ENCODE data around the gene OR8J3.
"Not testable (repeated sequence)": the region's sequence is repeated elsewhere in the genome, so short reads cannot be mapped to it uniquely, and the experiment has no call there.

The OR8J3 gene, protein sequence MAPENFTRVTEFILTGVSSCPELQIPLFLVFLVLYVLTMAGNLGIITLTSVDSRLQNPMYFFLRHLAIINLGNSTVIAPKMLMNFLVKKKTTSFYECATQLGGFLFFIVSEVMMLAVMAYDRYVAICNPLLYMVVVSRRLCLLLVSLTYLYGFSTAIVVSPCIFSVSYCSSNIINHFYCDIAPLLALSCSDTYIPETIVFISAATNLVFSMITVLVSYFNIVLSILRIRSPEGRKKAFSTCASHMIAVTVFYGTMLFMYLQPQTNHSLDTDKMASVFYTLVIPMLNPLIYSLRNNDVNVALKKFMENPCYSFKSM

DNA sequence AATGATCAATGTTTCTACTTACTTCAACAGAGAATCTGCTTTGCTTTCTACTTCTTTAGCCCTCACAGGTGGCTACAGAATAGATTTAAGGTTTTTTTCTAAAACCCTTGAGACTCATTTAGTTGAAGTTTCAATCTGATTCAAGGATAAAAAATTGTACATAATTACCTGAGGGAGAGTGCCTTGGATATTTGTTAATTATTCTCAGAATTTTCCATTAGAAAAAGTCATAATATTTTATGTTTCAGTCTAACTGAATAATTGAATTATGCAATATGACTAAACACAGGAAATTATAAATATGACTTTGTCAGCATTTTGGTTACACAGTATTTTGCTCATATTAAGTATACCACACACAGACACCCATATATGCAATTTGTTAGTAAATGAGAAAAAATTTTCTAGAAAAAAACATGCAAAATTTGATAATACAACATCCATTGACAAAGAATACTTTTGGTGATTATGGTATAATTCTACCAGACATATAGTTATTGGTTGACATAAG, at the start of gene OR8J3:
Gene OR8J3 (minus strand): TSS at position 51 of the 511 bp plus-strand sequence. CDS start 2,483 bp downstream, outside the sequence.
- DNase-seq (ENCODE audit: low read depth) = no peak

DNA sequence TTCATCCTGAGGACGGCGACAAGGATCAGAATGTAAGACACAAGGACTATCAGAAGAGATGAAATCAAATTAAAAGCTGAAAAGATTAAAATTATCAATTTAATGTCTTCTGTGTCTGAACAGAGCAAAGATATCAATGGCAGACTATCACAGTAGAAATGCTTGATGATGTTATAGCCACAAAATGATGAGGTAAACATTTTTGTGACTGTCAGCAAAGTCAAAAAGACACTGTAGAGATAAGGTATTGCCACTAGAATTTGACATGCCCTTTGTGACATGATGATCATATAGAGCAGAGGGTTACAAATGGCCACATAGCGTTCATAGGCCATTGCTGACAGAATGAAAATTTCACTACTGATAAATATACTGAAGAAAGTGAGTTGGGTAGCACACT, 48.6 kb upstream of the OR8J3 start:
- no peak for DNase-seq (ENCODE audit: low read depth)

DNA sequence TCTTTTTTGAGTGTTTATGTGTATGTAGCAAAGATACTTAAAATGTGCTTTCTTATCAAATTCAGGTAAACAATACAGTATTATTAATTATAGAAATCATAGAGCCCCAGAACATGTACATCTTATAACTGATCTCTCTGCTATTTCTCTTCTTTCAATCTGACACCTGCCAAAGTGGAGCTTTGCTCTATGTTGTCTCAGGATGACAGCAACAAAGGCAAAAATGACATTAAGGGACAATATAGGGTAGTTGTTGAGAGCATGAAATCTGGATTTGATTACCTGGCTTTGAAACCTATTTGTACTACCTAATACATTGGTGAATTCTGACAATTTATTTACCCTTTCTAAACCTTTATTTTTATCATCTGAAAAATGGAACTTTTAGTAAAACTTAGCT, 43.5 kb upstream of the OR8J3 start:
- DNase-seq (ENCODE audit: low read depth) = no peak

DNA sequence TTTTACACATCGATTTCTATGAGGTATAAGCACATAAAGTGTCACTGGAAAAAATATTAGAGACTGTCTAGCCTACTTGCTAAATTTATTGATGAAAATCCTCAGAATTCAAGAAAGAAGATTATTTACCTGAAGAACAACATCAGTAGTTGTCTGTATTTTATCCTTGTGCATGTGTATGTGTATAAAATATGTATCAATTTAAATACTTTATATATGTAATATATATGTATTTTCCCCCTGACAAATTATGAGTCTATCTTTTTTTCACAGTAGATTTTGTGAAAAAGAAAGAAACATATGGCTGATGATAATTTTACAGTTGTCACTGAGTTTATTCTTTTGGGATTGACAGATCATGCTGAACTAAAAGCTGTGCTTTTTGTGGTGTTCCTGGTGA, 36.3 kb upstream of the OR8J3 start, which contains the start of gene OR5J2:
Gene OR5J2 (plus strand): TSS at position 301 of the 400 bp plus-strand sequence. CDS start 0 bp downstream, at position 301.
- no peak for DNase-seq (ENCODE audit: low read depth)

DNA sequence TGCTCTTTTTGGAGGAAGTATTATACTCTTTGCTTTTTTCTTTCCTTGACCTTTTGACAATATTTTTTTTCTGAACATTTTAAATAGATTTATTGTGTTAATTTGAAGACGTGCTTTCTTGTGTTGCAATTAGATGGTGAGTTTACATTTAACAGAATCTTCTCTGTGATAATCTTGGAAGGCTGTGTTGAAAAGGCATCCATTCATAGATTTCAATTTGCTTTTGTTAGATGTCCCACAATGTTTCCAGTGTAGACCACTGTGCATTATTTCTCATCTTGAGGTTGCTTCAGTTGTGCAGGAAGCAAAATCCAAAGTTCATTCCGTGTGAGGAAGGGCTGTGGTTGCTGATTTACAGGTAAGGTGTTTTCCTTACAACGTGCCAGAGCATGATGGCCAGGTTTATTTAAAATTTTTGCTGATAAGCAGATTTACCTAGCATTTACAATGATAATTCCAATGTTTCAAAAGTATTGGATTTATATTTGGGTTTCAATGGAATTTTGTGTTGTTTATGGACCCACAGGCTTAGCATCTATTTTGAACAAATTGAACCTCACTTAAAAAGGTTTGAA, 32.3 kb upstream of the OR8J3 start:
- no peak for DNase-seq (ENCODE audit: low read depth)

DNA sequence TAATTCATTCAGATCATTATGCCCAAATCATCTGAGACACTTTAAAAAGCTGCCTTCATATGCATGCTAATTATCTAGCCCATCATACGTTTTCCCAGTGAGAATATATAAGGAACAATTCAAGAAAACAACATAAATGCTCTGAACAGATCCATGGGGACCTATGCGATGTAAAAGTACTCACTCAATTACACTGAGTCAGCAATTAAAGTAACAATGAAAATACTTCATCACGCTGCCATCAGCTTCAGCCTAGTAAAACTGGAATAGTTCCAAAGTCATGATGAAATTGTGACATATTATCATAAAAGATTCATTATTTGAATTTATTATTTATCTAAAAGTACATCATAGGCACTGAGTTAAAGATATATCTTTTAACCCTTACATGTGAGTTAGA, 23.8 kb upstream of the OR8J3 start:
- no peak for DNase-seq (ENCODE audit: low read depth)

DNA sequence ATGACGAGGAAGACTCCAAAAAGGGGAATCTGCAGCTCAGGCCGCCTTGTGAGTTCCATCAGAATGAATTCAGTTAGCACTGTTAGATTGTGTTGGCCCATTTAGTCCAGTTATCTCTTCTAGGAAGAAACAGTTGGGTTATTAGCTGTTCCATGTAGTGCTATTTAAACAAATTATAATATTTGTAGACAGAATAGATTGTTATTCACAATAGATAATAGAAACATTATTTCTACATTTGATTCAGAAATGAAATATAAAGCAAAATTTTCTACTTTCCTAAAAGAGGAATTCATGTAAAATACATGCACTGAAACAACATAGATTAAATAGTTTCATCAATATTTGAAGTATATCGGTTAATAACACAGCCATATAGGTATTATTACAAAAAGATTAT, 20.2 kb upstream of the OR8J3 start, which contains the start of gene OR8K5:
Gene OR8K5 (minus strand): TSS at position 101 of the 400 bp plus-strand sequence. CDS start 0 bp downstream, at position 101.
- DNase-seq (ENCODE audit: low read depth) = no peak

DNA sequence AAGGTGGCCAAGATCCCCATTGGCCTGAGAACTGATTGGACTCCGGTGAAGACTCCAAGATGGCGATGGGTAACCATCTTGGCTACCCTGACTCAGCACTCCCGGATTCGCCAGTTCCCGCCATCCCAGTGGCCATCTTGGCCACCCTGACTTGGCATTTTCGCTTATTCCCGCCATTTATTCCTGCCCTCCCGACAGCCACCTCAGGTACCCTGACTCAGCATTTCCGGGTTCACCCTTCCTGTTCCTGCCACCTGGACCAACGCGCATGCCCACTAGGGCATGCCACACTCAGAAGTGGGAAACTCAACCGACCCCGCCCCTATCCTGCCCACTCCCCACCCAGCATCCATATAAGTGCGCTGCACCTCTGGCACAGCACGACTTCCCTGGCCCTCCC, 12.3 kb upstream of the OR8J3 start:
- DNase-seq (ENCODE audit: low read depth) = no peak

DNA sequence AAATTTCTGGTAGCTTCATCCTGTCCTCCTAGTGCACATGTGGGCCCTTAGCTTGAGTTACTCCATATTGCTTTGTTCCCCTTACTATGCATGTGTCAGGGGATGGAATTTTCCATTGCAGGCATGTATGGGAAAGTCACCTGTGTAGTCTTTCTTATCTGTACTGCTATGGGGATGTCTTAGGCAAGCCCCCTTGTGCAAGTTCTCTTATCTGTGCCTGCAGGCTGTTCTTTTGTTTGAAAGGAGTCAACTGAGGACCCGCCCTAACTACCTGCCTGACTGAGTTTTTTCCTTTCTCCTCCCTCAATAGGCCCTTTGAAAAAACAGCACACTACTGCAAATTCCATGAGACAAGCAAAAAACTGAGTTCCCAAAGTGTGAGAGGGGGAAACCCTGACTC, 11.4 kb upstream of the OR8J3 start:
- no peak for DNase-seq (ENCODE audit: low read depth)

DNA sequence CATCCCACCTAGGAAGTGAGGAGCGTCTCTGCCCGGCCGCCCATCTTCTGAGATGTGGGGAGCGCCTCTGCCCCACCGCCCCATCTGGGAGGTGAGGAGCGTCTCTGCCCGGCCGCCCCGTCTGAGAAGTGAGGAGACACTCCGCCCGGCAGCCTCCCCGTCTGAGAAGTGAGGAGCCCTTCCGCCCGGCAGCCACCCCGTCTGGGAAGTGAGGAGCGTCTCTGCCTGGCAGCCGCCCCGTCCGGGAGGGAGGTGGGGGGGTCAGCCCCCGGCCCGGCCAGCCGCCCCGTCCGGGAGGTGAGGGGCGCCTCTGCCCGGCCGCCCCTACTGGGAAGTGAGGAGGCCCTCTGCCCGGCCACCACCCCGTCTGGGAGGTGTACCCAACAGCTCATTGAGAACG, 3.7 kb upstream of the OR8J3 start:
- not testable (repeated sequence) for DNase-seq (ENCODE audit: low read depth)

DNA sequence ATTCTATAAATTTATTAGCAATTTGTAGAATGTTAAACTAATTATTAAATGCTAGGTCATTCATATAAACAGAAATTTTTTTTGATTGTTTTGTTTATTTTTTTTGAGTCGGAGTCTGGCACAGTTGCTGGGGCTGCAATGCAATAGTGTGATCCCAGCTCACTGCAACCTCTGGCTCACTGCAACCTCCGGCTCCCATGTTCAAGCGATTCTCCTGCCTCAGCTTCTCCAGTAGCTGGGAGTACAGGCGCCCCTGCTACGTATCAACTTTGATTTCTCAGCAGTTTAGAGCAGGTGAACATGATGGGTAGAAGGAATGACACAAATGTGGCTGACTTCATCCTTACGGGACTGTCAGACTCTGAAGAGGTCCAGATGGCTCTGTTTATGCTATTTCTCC, 17.9 kb downstream of the OR8J3 start, which contains the start of gene OR8H3:
Gene OR8H3 (plus strand): TSS at position 301 of the 400 bp plus-strand sequence. CDS start 0 bp downstream, at position 301.
- no peak for DNase-seq (ENCODE audit: low read depth)

DNA sequence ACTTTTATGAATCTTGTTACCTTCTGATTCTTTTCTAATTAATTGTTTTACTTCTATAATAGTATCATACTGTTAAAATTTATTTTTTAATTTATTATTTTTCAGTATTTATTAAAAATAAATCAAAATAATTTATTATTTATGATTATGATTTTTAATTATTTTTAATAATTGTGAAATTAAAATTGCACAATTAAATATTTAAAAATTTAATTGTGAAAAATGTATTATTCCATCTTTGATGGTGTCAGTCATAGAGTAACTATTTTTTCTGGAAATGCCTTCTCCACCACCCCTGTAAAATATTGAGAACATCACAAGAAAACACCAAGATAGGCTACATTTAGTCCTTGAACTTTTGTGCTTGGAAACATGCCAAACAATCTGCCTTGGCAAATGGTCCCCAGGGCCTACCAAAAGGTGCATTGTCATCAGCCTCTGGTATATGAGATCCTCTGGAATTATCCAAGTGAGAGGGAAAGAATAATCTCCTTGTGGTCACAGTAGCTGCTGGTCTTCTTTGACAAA, 36.7 kb downstream of the OR8J3 start, which contains the start of gene OR8H2:
Gene OR8H2 (plus strand): TSS at position 478 of the 528 bp plus-strand sequence. CDS start 1,356 bp downstream, outside the sequence.
- DNase-seq (ENCODE audit: low read depth) = no peak

DNA sequence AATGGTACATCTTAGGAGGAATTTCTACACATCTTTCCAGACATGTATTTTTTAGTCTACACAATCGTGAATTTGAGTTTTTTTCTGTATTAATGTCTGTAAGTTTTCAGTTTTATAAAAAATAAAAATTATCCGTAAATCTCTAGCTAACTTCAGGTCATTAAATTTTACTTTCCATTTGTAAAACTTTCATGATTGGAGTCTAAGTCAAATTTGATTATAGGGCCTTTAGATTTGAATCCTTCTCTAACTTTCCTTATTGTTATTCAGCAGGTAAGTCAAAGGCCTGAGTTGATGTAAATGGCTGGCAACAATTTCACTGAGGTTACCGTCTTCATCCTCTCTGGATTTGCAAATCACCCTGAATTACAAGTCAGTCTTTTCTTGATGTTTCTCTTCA, 47.0 kb downstream of the OR8J3 start, which contains the start of gene OR8I2:
Gene OR8I2 (plus strand): TSS at position 301 of the 400 bp plus-strand sequence. CDS start 0 bp downstream, at position 301.
- no peak for DNase-seq (ENCODE audit: low read depth)

DNA sequence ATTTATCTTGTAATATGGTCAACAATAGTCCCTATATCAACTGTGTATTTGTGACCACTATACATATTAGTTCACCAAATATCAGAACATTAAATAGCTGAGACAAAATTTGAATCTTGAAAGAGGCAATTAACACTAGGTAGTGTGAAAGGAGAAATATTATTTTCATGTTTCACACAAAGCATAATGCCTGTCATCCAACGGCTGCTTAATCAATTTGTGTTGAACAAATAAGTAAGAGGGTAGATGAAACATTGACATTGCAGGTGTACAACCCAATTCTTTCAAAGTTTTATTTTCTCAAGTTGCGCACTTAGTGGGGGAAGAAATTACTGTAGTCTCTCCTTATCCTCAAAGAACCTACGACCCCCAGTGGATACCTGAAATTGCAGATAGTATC, 50.3 kb downstream of the OR8J3 start:
- DNase-seq (ENCODE audit: low read depth) = no peak
